Breast epithelium (tissue), 3 donors: ENCODE data around the gene ANKRD40CL.

Experiments used
- CTCF ChIP-seq, 3 donors: fragments of 450-650 bp; IDR thresholded peaks; one replicate each; pipeline ENCODE4 v1.5.1; 2016 to 2017; ENCODE audit warnings: antibody characterized with exemption in 3 of 3, mild to moderate bottlenecking in 3 of 3, moderate library complexity in 3 of 3
- POLR2A ChIP-seq: fragments of 450-650 bp; IDR thresholded peaks from one replicate; pipeline ENCODE4 v1.6.1; 2016; ENCODE audit warnings: antibody characterized with exemption, mild to moderate bottlenecking, moderate library complexity
- POLR2AphosphoS5 ChIP-seq, 3 donors: sonication (generic); formaldehyde crosslinking; IDR thresholded peaks; one replicate each; pipeline ENCODE4 v1.6.1; 2017; ENCODE audit warnings: antibody characterized with exemption in 3 of 3

GRCh38 chr17:50721194-50722010, 45.9 kb downstream of the ANKRD40CL start:
- TF ChIP-seq POLR2A = no peak
- TF ChIP-seq CTCF (IDR thresholded peaks at IDR 0.05) = no peak
- TF ChIP-seq POLR2AphosphoS5 (IDR thresholded peaks at IDR 0.05) = no peak
